DOHH2 (cell line): ENCODE results near the gene OAT.

Experiments used
- H3F3A ChIP-seq: fragments of 200-600 bp; sonication (generic), shearing (Covaris generic); 2 replicates; pipeline ENCODE4 v1.6.0; 2016; ENCODE audit warnings: antibody characterized with exemption, mild to moderate bottlenecking; ENCODE audit not compliant: control insufficient read depth, insufficient read depth
- H3K27ac ChIP-seq: fragments of 200-600 bp; sonication (generic); 2 replicates; pipeline ENCODE4 v1.5.1; 2014; ENCODE audit warnings: low read depth, mild to moderate bottlenecking, low read length, moderate library complexity
- H3K27me3 ChIP-seq: fragments of 200-600 bp; sonication (generic); 2 replicates; pipeline ENCODE4 v1.6.1; 2014; ENCODE audit warnings: mild to moderate bottlenecking, low read length, mixed read lengths; ENCODE audit not compliant: control insufficient read depth
- H3K36me3 ChIP-seq: fragments of 200-600 bp; sonication (generic); 2 replicates; pipeline ENCODE4 v1.6.1; 2014; ENCODE audit warnings: mild to moderate bottlenecking, low read length, moderate library complexity, mixed read lengths; ENCODE audit not compliant: control insufficient read depth
- H3K4me1 ChIP-seq: fragments of 200-600 bp; sonication (generic); 2 replicates; pipeline ENCODE4 v1.6.1; 2014; ENCODE audit warnings: mild to moderate bottlenecking, low read length, mixed read lengths; ENCODE audit not compliant: control insufficient read depth
- H3K4me2 ChIP-seq: fragments of 200-600 bp; sonication (generic); 2 replicates; pipeline ENCODE4 v1.6.0; 2014; ENCODE audit warnings: mild to moderate bottlenecking, low read length, moderate library complexity
- H3K4me3 ChIP-seq: fragments of 200-600 bp; sonication (generic); 2 replicates; pipeline ENCODE4 v1.5.1; 2014; ENCODE audit warnings: mild to moderate bottlenecking, low read length, mixed read lengths
- H3K79me2 ChIP-seq: fragments of 200-600 bp; sonication (generic); 2 replicates; pipeline ENCODE4 v1.6.1; 2014; ENCODE audit warnings: mild to moderate bottlenecking, low read length, mixed read lengths; ENCODE audit not compliant: control insufficient read depth
- H3K9me2 ChIP-seq: fragments of 200-600 bp; sonication (generic); replicated peaks from 2 replicates; pipeline ENCODE4 v1.6.1; 2014; ENCODE audit warnings: mild to moderate bottlenecking, low read length, mixed read lengths; ENCODE audit not compliant: control insufficient read depth
- H3K9me3 ChIP-seq: fragments of 200-600 bp; sonication (generic); 2 replicates; pipeline ENCODE4 v1.6.1; 2014; ENCODE audit warnings: antibody characterized with exemption, low read length, mixed read lengths; ENCODE audit not compliant: control insufficient read depth, insufficient read depth
- H4K20me1 ChIP-seq: fragments of 200-600 bp; sonication (generic); 2 replicates; pipeline ENCODE4 v1.6.0; 2014; ENCODE audit warnings: low read depth, mild to moderate bottlenecking, antibody characterized with exemption, low read length, moderate library complexity; ENCODE audit not compliant: control insufficient read depth, insufficient read depth
- EZH2phosphoT487 ChIP-seq: fragments of 200-600 bp; sonication (generic); IDR thresholded peaks from 2 replicates; pipeline ENCODE4 v1.6.1; 2017; ENCODE audit warnings: borderline replicate concordance, mild to moderate bottlenecking, antibody characterized with exemption, low read length, moderate library complexity, mixed read lengths
- TF ChIP-seq, protein P1 (sequence below): fragments of 200-600 bp; sonication (generic); IDR thresholded peaks from one replicate; pipeline ENCODE4 v1.5.1; 2014; ENCODE audit warnings: antibody characterized with exemption, mild to moderate bottlenecking, low read depth, low read length; ENCODE audit not compliant: poor library complexity, severe bottlenecking

Gene OAT

DNA sequence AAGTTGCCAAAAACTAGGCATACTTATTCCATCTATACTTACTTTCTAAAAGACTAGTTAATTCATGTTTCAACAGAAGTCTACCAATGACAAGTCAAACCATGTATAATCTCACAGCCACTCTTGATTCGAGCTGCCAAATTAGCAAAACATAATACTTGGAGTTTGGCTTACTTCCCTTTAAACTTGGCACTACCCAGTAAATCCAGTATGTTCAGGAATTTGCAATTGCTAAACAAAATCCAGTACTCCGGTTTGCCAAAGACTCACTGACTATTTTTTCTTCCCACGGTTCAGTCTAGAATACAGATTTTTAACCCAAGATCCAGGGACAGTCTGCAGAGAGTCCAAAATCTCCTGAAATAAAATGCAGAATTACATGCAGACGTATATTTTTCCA, 4.6 kb downstream of the OAT start:
- no peaks in the 10 kb centered on the region; the same call in 1 of the 2 replicates for H3F3A ChIP-seq
- no peak overlapping the region for H3K4me2 ChIP-seq
- peaks cover 31% of the 10 kb centered on the region for H3K79me2 ChIP-seq
- no peak overlapping the region for H3K27ac ChIP-seq
- H3K4me3 ChIP-seq = no peak overlapping the region
- H4K20me1 ChIP-seq = no peaks in the 10 kb centered on the region
- peaks cover 7% of the 10 kb centered on the region for H3K4me1 ChIP-seq
- H3K9me3 ChIP-seq = no peaks in the 10 kb centered on the region
- 0 out of 2 replicates have a peak, but pooled peaks cover 5% of the 10 kb centered on the region for H3K36me3 ChIP-seq
- no peak for TF ChIP-seq EZH2phosphoT487
- TF ChIP-seq, protein P1, sequence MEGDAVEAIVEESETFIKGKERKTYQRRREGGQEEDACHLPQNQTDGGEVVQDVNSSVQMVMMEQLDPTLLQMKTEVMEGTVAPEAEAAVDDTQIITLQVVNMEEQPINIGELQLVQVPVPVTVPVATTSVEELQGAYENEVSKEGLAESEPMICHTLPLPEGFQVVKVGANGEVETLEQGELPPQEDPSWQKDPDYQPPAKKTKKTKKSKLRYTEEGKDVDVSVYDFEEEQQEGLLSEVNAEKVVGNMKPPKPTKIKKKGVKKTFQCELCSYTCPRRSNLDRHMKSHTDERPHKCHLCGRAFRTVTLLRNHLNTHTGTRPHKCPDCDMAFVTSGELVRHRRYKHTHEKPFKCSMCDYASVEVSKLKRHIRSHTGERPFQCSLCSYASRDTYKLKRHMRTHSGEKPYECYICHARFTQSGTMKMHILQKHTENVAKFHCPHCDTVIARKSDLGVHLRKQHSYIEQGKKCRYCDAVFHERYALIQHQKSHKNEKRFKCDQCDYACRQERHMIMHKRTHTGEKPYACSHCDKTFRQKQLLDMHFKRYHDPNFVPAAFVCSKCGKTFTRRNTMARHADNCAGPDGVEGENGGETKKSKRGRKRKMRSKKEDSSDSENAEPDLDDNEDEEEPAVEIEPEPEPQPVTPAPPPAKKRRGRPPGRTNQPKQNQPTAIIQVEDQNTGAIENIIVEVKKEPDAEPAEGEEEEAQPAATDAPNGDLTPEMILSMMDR = no peak
- no peaks in the 10 kb centered on the region for H3K9me2 ChIP-seq
- no peaks in the 10 kb centered on the region for H3K27me3 ChIP-seq

DNA sequence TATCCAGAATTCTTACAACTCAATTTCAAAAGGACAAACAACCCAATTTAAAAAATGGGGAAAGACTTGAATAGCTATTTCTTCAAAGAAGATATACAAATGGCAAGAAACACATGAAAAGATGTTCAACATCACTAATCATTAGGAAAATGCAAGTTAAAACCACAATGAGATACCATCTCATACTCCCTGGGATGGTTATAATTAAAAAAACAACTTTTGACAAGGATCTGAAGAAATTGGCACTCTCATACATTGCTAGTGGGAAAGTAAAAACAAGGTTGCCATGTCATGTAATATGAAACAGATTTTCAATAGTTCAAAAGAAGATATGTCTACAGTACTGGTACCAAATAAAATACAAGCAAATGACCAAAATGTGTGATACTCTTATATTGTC, 9.0 kb downstream of the OAT start:
- Histone ChIP-seq H3K4me2 (no peak overlapping the region), H3K4me1 (no peaks in the 10 kb centered on the region), H3K4me3 (no peak overlapping the region), H4K20me1 (no peaks in the 10 kb centered on the region), H3K9me3 (no peaks in the 10 kb centered on the region), H3K79me2 (peaks cover 7% of the 10 kb centered on the region), H3K36me3 (peaks cover 18% of the 10 kb centered on the region), H3K9me2 (no peaks in the 10 kb centered on the region), H3F3A (no peaks in the 10 kb centered on the region), H3K27me3 (no peaks in the 10 kb centered on the region), H3K27ac (no peak overlapping the region)
- TF ChIP-seq, protein P1 = no peak
- TF ChIP-seq EZH2phosphoT487 = no peak

DNA sequence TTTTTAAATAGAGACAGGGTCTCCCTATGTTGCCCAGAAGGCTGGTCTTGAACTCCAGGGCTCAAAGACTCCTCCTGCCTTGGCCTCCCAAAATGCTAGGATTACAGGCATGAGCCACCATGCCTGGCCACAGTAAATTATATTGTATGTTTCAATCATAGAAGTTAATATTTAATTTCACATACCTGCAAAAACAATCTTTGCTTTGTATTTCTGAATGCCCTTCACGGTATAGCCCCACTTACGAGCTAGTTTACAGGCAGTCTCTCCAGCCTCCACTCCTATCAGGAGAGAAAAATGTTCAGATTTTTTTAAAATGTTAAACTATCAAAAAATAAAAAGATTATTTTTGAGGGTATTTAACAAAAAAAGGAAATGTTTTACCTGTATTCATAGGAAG, 10.4 kb downstream of the OAT start:
- peaks cover 18% of the 10 kb centered on the region for H3K36me3 ChIP-seq
- H3K9me2 ChIP-seq = no peaks in the 10 kb centered on the region
- no peaks in the 10 kb centered on the region for H4K20me1 ChIP-seq
- no peak overlapping the region for H3K4me2 ChIP-seq
- no peaks in the 10 kb centered on the region for H3K27me3 ChIP-seq
- no peak overlapping the region for H3K27ac ChIP-seq
- H3K4me1 ChIP-seq = peaks cover 6% of the 10 kb centered on the region
- H3F3A ChIP-seq = no peaks in the 10 kb centered on the region
- H3K4me3 ChIP-seq = no peak overlapping the region
- H3K9me3 ChIP-seq = no peaks in the 10 kb centered on the region
- TF ChIP-seq, protein P1 = no peak
- TF ChIP-seq EZH2phosphoT487 = no peak
- H3K79me2 ChIP-seq = peaks cover 4% of the 10 kb centered on the region; the same call in 1 of the 2 replicates

DNA sequence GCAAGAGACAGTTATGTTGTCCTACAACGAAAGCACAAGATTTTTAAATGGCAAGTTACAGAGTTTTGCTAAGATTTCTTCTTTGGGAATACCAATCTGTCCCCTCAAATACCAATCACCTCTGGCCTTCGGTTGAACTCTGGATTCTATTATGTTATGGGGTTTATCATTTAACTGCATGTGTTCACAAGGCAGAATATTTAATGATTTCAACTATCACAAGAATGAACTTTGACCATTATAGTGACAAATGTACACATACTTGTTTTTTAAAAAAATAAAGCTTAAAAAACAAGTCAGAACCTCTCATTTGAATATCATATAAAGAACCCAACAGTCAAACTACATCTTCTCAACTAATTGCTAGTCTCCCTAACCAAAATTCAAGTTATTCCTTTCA, 11.3 kb downstream of the OAT start:
- H3F3A ChIP-seq = no peaks in the 10 kb centered on the region
- no peak overlapping the region for H3K4me3 ChIP-seq
- H4K20me1 ChIP-seq = no peaks in the 10 kb centered on the region
- H3K27ac ChIP-seq = no peak overlapping the region
- H3K9me3 ChIP-seq = no peaks in the 10 kb centered on the region
- no peak for TF ChIP-seq EZH2phosphoT487
- TF ChIP-seq, protein P1 = no peak
- H3K36me3 ChIP-seq = peaks cover 27% of the 10 kb centered on the region
- no peaks in the 10 kb centered on the region; the same call in 1 of the 2 replicates for H3K79me2 ChIP-seq
- no peaks in the 10 kb centered on the region for H3K27me3 ChIP-seq
- peaks cover 10% of the 10 kb centered on the region for H3K4me1 ChIP-seq
- H3K9me2 ChIP-seq = no peaks in the 10 kb centered on the region
- H3K4me2 ChIP-seq = no peak overlapping the region
